Measurements from ENCODE around the gene NEFH.
"Not testable (repeated sequence)": the region's sequence is repeated elsewhere in the genome, so short reads cannot be mapped to it uniquely, and the experiment has no call there.

NEFH gene

GRCh38 chr22:29479417-29480261 lies at the start of gene NEFH:
Gene NEFH, plus strand, starts transcription at chr22:29480218. Its CDS starts 45 bp downstream, at chr22:29480263.
- DNase-seq, result no peak

- no peak for DNase-seq
Observed at GRCh38 chr22:29431986-29432385, 48.0 kb upstream of the NEFH start.

GRCh38 chr22:29433856-29434255 lies 46.2 kb upstream of the NEFH start:
- no peak for DNase-seq

GRCh38 chr22:29434288-29434687 lies 45.7 kb upstream of the NEFH start:
- DNase-seq, result no peak

- no peak for DNase-seq
Observed at GRCh38 chr22:29435236-29436136, 44.5 kb upstream of the NEFH start.

- not testable (repeated sequence) for DNase-seq
Observed at GRCh38 chr22:29438283-29438682, 41.7 kb upstream of the NEFH start, which contains the start of gene RFPL1. Gene RFPL1, plus strand, starts transcription at chr22:29438583.

GRCh38 chr22:29442976-29443375 lies 37.0 kb upstream of the NEFH start:
- DNase-seq, result no peak

GRCh38 chr22:29443452-29443851 lies 36.6 kb upstream of the NEFH start:
- DNase-seq, result no peak

GRCh38 chr22:29443861-29444792 lies 35.9 kb upstream of the NEFH start:
- no peak for DNase-seq

- DNase-seq, result no peak
Observed at GRCh38 chr22:29445508-29445907, 34.5 kb upstream of the NEFH start.

GRCh38 chr22:29447906-29448305 lies 32.1 kb upstream of the NEFH start:
- no peak for DNase-seq

GRCh38 chr22:29449296-29449875 lies 30.6 kb upstream of the NEFH start:
- no peak for DNase-seq

- no peak for DNase-seq
Observed at GRCh38 chr22:29450222-29450621, 29.8 kb upstream of the NEFH start.

GRCh38 chr22:29451863-29452262 lies 28.2 kb upstream of the NEFH start:
- no peak for DNase-seq

- DNase-seq, result no peak
Observed at GRCh38 chr22:29454276-29454675, 25.7 kb upstream of the NEFH start.

GRCh38 chr22:29456211-29456671 lies 23.8 kb upstream of the NEFH start:
- no peak for DNase-seq

- peak; percentile 29 for DNase-seq
Observed at GRCh38 chr22:29457730-29458129, 22.3 kb upstream of the NEFH start.

GRCh38 chr22:29458551-29458950 lies 21.5 kb upstream of the NEFH start:
- DNase-seq, result no peak

- no peak for DNase-seq
Observed at GRCh38 chr22:29459773-29460172, 20.2 kb upstream of the NEFH start.

- no peak for DNase-seq
Observed at GRCh38 chr22:29461263-29461662, 18.8 kb upstream of the NEFH start.

GRCh38 chr22:29463629-29464028 lies 16.4 kb upstream of the NEFH start:
- DNase-seq, result no peak

- DNase-seq, result no peak
Observed at GRCh38 chr22:29464581-29464980, 15.4 kb upstream of the NEFH start.
